Fibroblast of lung (primary cell): Measurements from ENCODE around the gene IRF4. TPM values are rescaled to one million over a fixed set of nuclear protein-coding genes. Genes with fewer than 3 reads are reported as not detected.
"Not testable (repeated sequence)": the region's sequence is repeated elsewhere in the genome, so short reads cannot be mapped to it uniquely, and the experiment has no call there.

Experiments used
- DNase-seq, 2 donors: peaks; one replicate each; pipeline versions ENCODE4 v3.0.0 to v3.0.0-alpha.2; 2010; ENCODE audit warnings: low read depth in 2 of 2
- H2AFZ ChIP-seq: 2 replicates; pipeline ENCODE4 v1.5.1; 2012; ENCODE audit warnings: low read length, control low read depth, inconsistent platforms
- H3K27ac ChIP-seq: 2 replicates; pipeline ENCODE4 v1.5.1; 2011; ENCODE audit warnings: low read length, control low read depth; ENCODE audit not compliant: insufficient read depth
- H3K27me3 ChIP-seq: 2 replicates; pipeline ENCODE4 v1.5.1; 2011; ENCODE audit warnings: mild to moderate bottlenecking, low read length; ENCODE audit not compliant: control insufficient read depth, insufficient read depth
- H3K36me3 ChIP-seq: 2 replicates; pipeline ENCODE4 v1.5.1; 2011; ENCODE audit warnings: low read length; ENCODE audit not compliant: control insufficient read depth, insufficient read depth
- H3K4me1 ChIP-seq: 2 replicates; pipeline ENCODE4 v1.5.1; 2011; ENCODE audit warnings: low read length; ENCODE audit not compliant: control insufficient read depth, insufficient read depth; ENCODE audit errors: extremely low read depth
- H3K4me2 ChIP-seq: 2 replicates; pipeline ENCODE4 v1.5.1; 2011; ENCODE audit warnings: low read length, control low read depth; ENCODE audit not compliant: insufficient read depth; ENCODE audit errors: extremely low read depth
- H3K4me3 ChIP-seq, 4 experiments: fragments of 200-600 bp in 1 of 4; sonication (generic) in 1 of 4; replicated peaks in 1 of 4; 2 replicates each; pipeline ENCODE4 v1.5.1; 2011 to 2016; ENCODE audit warnings: low read length in 4 of 4, low read depth in 3 of 4, mild to moderate bottlenecking in 3 of 4, control low read depth in 2 of 4, inconsistent platforms in 1 of 4, mixed read lengths in 1 of 4; ENCODE audit not compliant: insufficient read depth in 1 of 4; ENCODE audit errors: control extremely low read depth in 1 of 4
- H3K79me2 ChIP-seq: 2 replicates; pipeline ENCODE4 v1.5.1; 2012; ENCODE audit warnings: mild to moderate bottlenecking, low read length, inconsistent platforms; ENCODE audit not compliant: control insufficient read depth, insufficient read depth
- H3K9ac ChIP-seq: 2 replicates; pipeline ENCODE4 v1.5.1; 2011; ENCODE audit warnings: mild to moderate bottlenecking, low read length, control low read depth; ENCODE audit not compliant: insufficient read depth
- H3K9me3 ChIP-seq: 2 replicates; pipeline ENCODE4 v1.5.1; 2012; ENCODE audit warnings: low read depth, low read length; ENCODE audit not compliant: control insufficient read depth, insufficient read depth
- H4K20me1 ChIP-seq: 2 replicates; pipeline ENCODE4 v1.5.1; 2011; ENCODE audit warnings: low read length; ENCODE audit not compliant: control insufficient read depth, insufficient read depth; ENCODE audit errors: extremely low read depth
- EZH2 ChIP-seq: IDR thresholded peaks from 2 replicates; pipeline ENCODE4 v1.5.1; 2012; ENCODE audit warnings: low read length, control low read depth, mild to moderate bottlenecking; ENCODE audit errors: missing control alignments
- polyA plus RNA-seq, 2 donors: library from polyadenylated mRNA; depleted of rRNA in 1 of 2; stranded (reverse) in 1 of 2; unstranded in 1 of 2; fragments of >200 nt; gene quantifications; 2 replicates each; pipeline ENCODE4 v1.2.1, GENCODE V29; 2011 to 2012; ENCODE audit warnings: missing spikeins in 1 of 2
- total RNA-seq: library from RNA; depleted of rRNA; stranded (reverse); fragments of >200 nt; gene quantifications from 2 replicates; pipeline ENCODE4 v1.2.1, GENCODE V29; 2014
- TF ChIP-seq, protein P1 (sequence below), 2 donors: IDR thresholded peaks in 1 of 2; conservative IDR thresholded peaks in 1 of 2; 1 replicate in 1 of 2; 2 replicates in 1 of 2; pipeline ENCODE4 v1.5.1; 2011 to 2012; ENCODE audit warnings: low read length in 2 of 2, control low read depth in 1 of 2, inconsistent platforms in 1 of 2, low read depth in 1 of 2, mild to moderate bottlenecking in 1 of 2

Gene IRF4
- total and polyA plus RNA-seq, 2 donors (not counting 1 experiment from before 2014, with no cell fraction given), result under 0.01 to 0.01 TPM

DNA sequence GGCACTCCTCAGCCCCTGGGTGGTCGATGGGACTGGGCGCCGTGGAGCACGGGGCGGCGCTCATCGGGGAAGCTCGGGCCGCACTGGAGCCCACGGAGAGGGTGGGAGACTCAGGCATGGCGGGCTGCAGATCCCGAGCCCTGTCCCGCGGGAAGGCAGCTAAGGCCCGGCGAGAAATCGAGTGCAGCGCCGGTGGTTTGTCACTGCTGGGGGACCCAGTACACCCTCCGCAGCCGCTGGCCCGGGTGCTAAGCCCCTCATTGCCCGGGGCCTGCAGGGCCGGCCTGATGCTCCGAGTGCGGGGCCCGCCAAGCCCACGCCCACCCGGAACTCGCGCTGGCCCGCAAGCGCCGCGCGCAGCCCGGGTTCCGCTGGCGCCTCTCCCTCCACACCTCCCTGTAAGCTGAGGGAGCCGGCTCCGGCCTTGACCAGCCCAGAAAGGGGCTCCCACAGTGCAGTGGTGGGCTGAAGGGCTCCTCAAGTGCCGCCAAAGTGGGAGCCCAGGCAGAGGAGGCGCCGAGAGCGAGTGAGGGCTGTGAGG lies 34.7 kb downstream of the IRF4 start:
- H3K79me2 ChIP-seq, H3K4me1 ChIP-seq, H3K9ac ChIP-seq, H3K4me2 ChIP-seq, H2AFZ ChIP-seq, H3K27ac ChIP-seq, H4K20me1 ChIP-seq, H3K9me3 ChIP-seq, DNase-seq, H3K36me3 ChIP-seq, H3K4me3 ChIP-seq, H3K27me3 ChIP-seq: not testable (repeated sequence)

DNA sequence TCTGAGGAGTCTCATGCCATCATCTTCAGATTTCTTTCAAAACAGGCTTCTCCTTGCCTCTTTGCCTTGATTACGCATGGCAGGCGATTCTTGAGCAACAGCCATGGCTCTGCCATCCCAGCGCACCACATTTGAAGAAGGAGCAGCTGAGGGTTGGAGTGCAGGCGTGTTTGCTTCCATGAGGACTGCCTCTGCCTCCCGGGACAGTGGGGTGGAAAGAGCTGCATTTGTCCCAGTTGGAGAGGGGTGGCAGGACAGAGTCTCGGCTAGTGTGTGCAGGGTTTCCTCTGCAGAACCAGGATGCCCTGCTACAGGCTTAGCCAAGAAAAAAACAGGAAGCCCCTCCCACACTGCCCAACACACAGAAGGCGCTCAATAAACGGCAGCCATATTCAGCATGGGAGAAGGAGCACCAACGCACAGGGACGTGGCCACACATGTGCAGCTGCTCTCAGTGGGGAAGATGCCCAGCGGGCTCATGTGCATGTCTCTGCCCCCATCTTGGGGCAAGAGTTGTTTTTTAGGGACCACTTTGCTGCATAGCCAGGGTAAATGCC lies 36.6 kb downstream of the IRF4 start:
- Histone ChIP-seq H3K9me3 (no peaks in the 10 kb centered on the region), H3K4me2 (no peak overlapping the region), H2AFZ (no peak overlapping the region), H3K4me3 (no peak overlapping the region), H3K27ac (no peak overlapping the region), H3K79me2 (no peaks in the 10 kb centered on the region), H3K27me3 (no peaks in the 10 kb centered on the region), H3K4me1 (peaks cover 5% of the 10 kb centered on the region), H3K36me3 (no peaks in the 10 kb centered on the region), H3K9ac (no peak overlapping the region), H4K20me1 (no peaks in the 10 kb centered on the region)
- DNase-seq, result no peak
- TF ChIP-seq, protein P1, sequence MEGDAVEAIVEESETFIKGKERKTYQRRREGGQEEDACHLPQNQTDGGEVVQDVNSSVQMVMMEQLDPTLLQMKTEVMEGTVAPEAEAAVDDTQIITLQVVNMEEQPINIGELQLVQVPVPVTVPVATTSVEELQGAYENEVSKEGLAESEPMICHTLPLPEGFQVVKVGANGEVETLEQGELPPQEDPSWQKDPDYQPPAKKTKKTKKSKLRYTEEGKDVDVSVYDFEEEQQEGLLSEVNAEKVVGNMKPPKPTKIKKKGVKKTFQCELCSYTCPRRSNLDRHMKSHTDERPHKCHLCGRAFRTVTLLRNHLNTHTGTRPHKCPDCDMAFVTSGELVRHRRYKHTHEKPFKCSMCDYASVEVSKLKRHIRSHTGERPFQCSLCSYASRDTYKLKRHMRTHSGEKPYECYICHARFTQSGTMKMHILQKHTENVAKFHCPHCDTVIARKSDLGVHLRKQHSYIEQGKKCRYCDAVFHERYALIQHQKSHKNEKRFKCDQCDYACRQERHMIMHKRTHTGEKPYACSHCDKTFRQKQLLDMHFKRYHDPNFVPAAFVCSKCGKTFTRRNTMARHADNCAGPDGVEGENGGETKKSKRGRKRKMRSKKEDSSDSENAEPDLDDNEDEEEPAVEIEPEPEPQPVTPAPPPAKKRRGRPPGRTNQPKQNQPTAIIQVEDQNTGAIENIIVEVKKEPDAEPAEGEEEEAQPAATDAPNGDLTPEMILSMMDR (conservative IDR thresholded peaks at IDR 0.05 in 1 of 2, IDR thresholded peaks at IDR 0.05 in 1 of 2; ENCODE audit: low read depth in 1 of 2, low read length in 2 of 2), result no peak
- TF ChIP-seq EZH2, result no peak

DNA sequence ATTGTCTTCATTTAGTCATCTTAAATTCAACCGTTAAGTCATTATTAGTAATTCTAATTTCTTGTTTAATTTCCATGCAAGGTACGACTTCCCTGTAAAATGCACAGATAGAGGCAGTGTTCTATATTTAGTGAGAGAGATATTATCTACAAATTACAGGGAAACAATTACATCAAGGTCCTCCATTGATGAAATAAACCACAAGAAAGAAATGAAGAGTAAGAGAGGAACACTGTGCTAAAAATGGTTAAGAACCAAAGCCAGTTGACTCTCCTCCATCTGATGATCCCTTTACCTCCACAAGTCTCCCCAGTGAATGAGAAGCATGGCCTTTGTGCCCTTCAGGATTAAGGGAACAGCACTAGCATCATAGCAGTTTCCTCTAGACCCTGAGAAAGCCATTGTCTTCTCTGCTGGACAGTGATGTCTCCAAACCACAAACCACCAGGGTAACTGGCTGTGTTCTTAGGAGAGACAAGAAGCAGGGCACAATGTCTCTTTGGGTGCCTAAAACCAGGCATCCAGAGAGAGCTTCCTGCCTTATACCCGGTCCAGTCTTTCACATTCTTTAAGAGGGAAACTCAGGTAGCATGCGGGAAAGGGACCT lies 38.1 kb downstream of the IRF4 start:
- Histone ChIP-seq H3K4me2 (no peak overlapping the region), H3K27me3 (peaks cover 2% of the 10 kb centered on the region), H3K4me3 (no peak overlapping the region), H3K79me2 (no peaks in the 10 kb centered on the region), H4K20me1 (no peaks in the 10 kb centered on the region), H3K9ac (no peak overlapping the region), H3K4me1 (no peaks in the 10 kb centered on the region), H2AFZ (no peak overlapping the region), H3K36me3 (no peaks in the 10 kb centered on the region), H3K9me3 (no peaks in the 10 kb centered on the region), H3K27ac (no peak overlapping the region)
- TF ChIP-seq, protein P1 (conservative IDR thresholded peaks at IDR 0.05 in 1 of 2, IDR thresholded peaks at IDR 0.05 in 1 of 2; ENCODE audit: low read depth in 1 of 2, low read length in 2 of 2), result no peak
- no peak for TF ChIP-seq EZH2
- no peak for DNase-seq
